Bronchial epithelial cell (primary cell): ENCODE measurements around the gene PMPCA. TPM values are rescaled to one million over a fixed set of nuclear protein-coding genes. Genes with fewer than 3 reads are reported as not detected.

Experiments used
- DNase-seq: peaks from one replicate; pipeline ENCODE4 v3.0.0-alpha.2; 2010; ENCODE audit warnings: low read depth
- FAIRE-seq: peaks from 2 replicates; lab custom pipeline; 2011; peaks lifted over from hg19 to GRCh38; lab: Jason Lieb, UNC
- H3K27me3 ChIP-seq: 2 replicates; pipeline ENCODE4 v1.5.1; 2011; ENCODE audit warnings: low read length; ENCODE audit not compliant: control insufficient read depth, insufficient read depth
- H3K36me3 ChIP-seq: 2 replicates; pipeline ENCODE4 v1.5.1; 2011; ENCODE audit warnings: low read length; ENCODE audit not compliant: control insufficient read depth, insufficient read depth
- H3K4me3 ChIP-seq: 2 replicates; pipeline ENCODE4 v1.5.1; 2011; ENCODE audit warnings: mild to moderate bottlenecking, low read depth, low read length, control low read depth
- total RNA-seq: library from RNA; depleted of rRNA; stranded (reverse); fragments of >200 nt; gene quantifications from 2 replicates; pipeline ENCODE4 v1.2.1, GENCODE V29; 2014
- TF ChIP-seq, protein P1 (sequence below): IDR thresholded peaks from 2 replicates; pipeline ENCODE4 v1.5.1; 2011; ENCODE audit warnings: mild to moderate bottlenecking, moderate library complexity, low read length, control low read depth, inconsistent platforms; ENCODE audit not compliant: insufficient read depth, severe bottlenecking

Gene PMPCA
- total RNA-seq, 1 donor from 2014 or later = 43.2 TPM

DNA sequence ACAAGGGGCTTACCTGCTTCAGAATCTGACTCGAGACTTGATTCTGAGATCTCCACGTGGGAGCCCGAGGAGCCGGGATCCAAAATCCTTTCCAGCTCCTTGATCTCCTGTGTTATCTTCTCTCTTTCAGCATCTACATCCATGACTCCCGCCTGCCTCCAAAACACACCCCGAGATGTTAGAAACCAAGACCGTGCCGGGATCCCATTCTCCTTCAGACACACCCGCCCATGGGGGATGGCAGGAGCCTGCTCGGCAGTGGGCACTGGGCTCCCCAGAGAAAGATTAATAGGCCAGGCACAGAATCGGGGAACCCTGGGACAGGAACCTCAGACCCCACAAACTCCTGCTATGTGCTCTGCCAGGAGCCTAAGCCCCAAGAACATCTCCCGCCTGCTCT lies 12.2 kb upstream of the PMPCA start:
- TF ChIP-seq, protein P1, sequence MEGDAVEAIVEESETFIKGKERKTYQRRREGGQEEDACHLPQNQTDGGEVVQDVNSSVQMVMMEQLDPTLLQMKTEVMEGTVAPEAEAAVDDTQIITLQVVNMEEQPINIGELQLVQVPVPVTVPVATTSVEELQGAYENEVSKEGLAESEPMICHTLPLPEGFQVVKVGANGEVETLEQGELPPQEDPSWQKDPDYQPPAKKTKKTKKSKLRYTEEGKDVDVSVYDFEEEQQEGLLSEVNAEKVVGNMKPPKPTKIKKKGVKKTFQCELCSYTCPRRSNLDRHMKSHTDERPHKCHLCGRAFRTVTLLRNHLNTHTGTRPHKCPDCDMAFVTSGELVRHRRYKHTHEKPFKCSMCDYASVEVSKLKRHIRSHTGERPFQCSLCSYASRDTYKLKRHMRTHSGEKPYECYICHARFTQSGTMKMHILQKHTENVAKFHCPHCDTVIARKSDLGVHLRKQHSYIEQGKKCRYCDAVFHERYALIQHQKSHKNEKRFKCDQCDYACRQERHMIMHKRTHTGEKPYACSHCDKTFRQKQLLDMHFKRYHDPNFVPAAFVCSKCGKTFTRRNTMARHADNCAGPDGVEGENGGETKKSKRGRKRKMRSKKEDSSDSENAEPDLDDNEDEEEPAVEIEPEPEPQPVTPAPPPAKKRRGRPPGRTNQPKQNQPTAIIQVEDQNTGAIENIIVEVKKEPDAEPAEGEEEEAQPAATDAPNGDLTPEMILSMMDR = no peak
- H3K27me3 ChIP-seq = no peaks in the 10 kb centered on the region
- H3K4me3 ChIP-seq = no peak overlapping the region
- DNase-seq (no peak), FAIRE-seq (no peak)
- H3K36me3 ChIP-seq = peaks cover 39% of the 10 kb centered on the region

DNA sequence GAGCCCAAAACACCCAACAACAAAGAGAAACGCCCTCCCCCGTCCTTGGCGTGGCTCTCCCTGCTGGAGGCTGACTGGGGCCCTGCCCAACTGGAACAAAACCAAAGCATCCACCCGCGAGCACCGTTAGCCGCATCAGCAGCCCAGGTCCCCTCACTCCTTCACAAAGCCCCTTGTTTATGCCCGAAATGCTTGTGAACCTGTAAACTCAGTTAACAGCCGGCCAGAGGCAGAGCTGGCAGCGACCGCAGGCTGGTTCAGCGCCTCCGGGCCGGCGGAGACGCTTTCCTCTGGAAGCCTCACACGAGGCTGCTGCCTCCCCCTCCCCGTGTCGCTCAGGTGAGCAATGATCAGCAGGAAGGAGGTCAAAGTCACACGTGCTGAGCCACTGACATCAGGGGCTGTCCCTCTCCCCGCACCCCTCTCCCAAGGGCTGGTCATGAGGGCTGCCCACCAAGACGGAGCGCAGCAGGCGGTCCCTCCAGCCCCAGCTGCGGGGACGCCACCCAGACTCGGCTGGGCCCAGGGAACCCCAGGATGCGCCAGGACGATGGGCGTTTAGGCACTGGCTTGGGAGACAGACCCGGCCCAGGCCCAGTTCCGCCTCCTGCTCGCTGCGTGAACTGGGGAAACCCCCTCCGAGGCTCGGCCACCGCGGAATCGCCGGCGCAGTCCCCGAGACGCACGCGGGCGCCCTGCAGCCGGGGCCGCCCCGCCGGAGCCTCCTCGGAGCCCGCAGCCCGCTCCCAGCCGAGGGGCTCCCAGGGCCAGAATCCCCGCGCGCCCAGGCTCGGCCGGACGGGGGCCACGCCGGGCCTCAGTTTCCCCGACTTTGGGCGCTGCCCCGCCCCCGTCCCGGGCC lies 11.1 kb upstream of the PMPCA start:
- FAIRE-seq = no peak
- Histone ChIP-seq H3K4me3 (peak overlapping the region; percentile 87), H3K36me3 (peaks cover 38% of the 10 kb centered on the region), H3K27me3 (no peaks in the 10 kb centered on the region)
- TF ChIP-seq, protein P1 = no peak
- peak; percentile 7 for DNase-seq

GRCh38 chr9:136400038-136400834 lies 10.2 kb upstream of the PMPCA start, which contains the start of gene SNAPC4:
SNAPC4 (minus strand) TSS chr9:136400170; CDS start chr9:136398428, 1,742 bp downstream.
- TF ChIP-seq, protein P1 = peak; percentile 88
- FAIRE-seq = no peak
- Histone ChIP-seq H3K4me3 (peak within 1 kb of the TSS; percentile 87), H3K36me3 (peaks cover 37% of the 10 kb centered on the region), H3K27me3 (no peaks in the 10 kb centered on the region)
- DNase-seq = peak; percentile 67

DNA sequence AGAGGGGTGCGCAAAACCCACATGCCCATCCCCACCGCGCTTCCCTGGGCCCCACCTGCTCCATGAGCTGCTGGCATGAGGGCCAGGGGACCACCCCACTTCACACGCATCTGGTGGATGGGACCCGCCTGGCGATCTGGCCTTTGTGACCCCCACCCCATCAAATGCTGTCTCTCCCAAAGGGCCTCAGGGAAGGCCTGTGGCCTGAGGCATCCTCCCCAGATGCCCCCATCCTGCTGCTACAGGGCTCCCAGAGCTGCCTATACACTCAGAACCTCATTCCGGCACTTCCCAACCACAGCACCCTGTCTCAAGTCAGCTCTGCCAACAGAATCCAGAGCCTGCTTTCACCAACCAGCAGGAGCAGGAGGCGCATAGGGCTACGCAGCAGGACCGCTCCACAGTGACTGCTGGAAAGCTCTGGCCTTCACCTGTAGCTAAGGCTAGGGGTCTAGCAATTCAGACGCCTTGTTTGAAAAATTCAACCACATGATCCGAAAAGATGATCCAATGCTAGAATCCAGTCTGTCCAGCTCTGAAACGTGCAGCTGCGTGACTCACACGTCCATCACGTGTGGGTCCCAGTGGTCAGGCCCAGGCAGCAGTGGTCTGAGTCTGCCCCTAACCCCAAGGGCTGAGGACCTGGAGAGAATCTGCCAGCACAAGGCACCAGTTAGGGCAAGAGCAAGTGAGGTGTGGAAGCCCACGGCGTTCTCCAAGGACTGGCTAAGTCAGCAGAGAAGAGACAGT lies 9.1 kb upstream of the PMPCA start:
- H3K36me3 ChIP-seq = peaks cover 33% of the 10 kb centered on the region
- DNase-seq = no peak
- no peaks in the 10 kb centered on the region for H3K27me3 ChIP-seq
- TF ChIP-seq, protein P1 = no peak
- no peak for FAIRE-seq
- H3K4me3 ChIP-seq = no peak overlapping the region

- no peak for FAIRE-seq
- Histone ChIP-seq H3K27me3 (no peaks in the 10 kb centered on the region), H3K36me3 (peaks cover 32% of the 10 kb centered on the region), H3K4me3 (no peak overlapping the region)
- TF ChIP-seq, protein P1 = no peak
- no peak for DNase-seq
These were observed 8.4 kb upstream of the PMPCA start for GRCh38 chr9:136402067-136402466.
